ENCODE measurements around the gene XNDC1N. TPM values are rescaled to one million over a fixed set of nuclear protein-coding genes. Genes with fewer than 3 reads are reported as not detected.

Gene XNDC1N
- total RNA-seq, 1 experiment from 2014 or later: 1.4 TPM

Other genes with a start within 250 kb of the XNDC1N start
- gene DEFB108B, start 95.4 kb downstream of the XNDC1N start, total RNA-seq (2014; rRNA removed; shearing (Covaris generic)): not detected in 2 replicates
- not detected in 2 replicates for gene DEFB131B, start 50.1 kb downstream of the XNDC1N start, total RNA-seq (2014; rRNA removed; shearing (Covaris generic))
- 19.1 and 25.8 TPM in 2 replicates for gene RNF121, start 452 bp upstream of the XNDC1N start, total RNA-seq (2014; rRNA removed; shearing (Covaris generic))
- gene IL18BP, start 70.3 kb upstream of the XNDC1N start, total RNA-seq (2014; rRNA removed; shearing (Covaris generic)): 0.60 and 1.2 TPM in 2 replicates
- gene NUMA1, start 151.9 kb upstream of the XNDC1N start, total RNA-seq (2014; rRNA removed; shearing (Covaris generic)): 67.5 and 71.5 TPM in 2 replicates
- 3.9 and 9.3 TPM in 2 replicates for gene LRRC51, start 152.3 kb upstream of the XNDC1N start, total RNA-seq (2014; rRNA removed; shearing (Covaris generic))
- gene LAMTOR1, start 174.7 kb upstream of the XNDC1N start, total RNA-seq (2014; rRNA removed; shearing (Covaris generic)): 94.0 and 110 TPM in 2 replicates
- not detected in 2 replicates for gene TOMT, start 177.3 kb upstream of the XNDC1N start, total RNA-seq (2014; rRNA removed; shearing (Covaris generic))
- 70.4 and 74.9 TPM in 2 replicates for gene ANAPC15, start 184.1 kb upstream of the XNDC1N start, total RNA-seq (2014; rRNA removed; shearing (Covaris generic))
- not detected in 2 replicates for gene FOLR3, start 207.1 kb upstream of the XNDC1N start, total RNA-seq (2014; rRNA removed; shearing (Covaris generic))